HepG2 (cell line): ENCODE results near the gene ZFAND4. TPM values are rescaled to one million over a fixed set of nuclear protein-coding genes. Genes with fewer than 3 reads are reported as not detected.

Experiments
- AGO2 ChIP-seq: fragments of 200-400 bp; formaldehyde crosslinking; optimal IDR thresholded peaks from 2 replicates; pipeline ENCODE3; 2017; ENCODE audit warnings: mild to moderate bottlenecking, low read depth, low read length, moderate library complexity
- CC2D1A ChIP-seq: sonication (generic); formaldehyde crosslinking; IDR thresholded peaks from 2 replicates; pipeline ENCODE4 v1.8.1; 2023; ENCODE audit warnings: mild to moderate bottlenecking, missing genetic modification reagents
- DPF2 ChIP-seq: sonication (generic); formaldehyde crosslinking; IDR thresholded peaks from 2 replicates; pipeline ENCODE4 v1.4.0; 2020; ENCODE audit warnings: mild to moderate bottlenecking, low read depth, missing genetic modification reagents, borderline replicate concordance
- FOSL2 ChIP-seq: sonication (generic); formaldehyde crosslinking; IDR thresholded peaks from 2 replicates; pipeline ENCODE4 v1.4.0; 2020; ENCODE audit warnings: missing genetic modification reagents
- NFE2L2 ChIP-seq: fragments of 150-350 bp; IDR thresholded peaks from 2 replicates; pipeline ENCODE4 v1.6.1; 2014; ENCODE audit warnings: low read length
- SMAD1 ChIP-seq: sonication (generic); formaldehyde crosslinking; IDR thresholded peaks from 2 replicates; pipeline ENCODE4 v1.4.0; 2020; ENCODE audit warnings: missing genetic modification reagents, low read depth, mild to moderate bottlenecking, borderline replicate concordance
- SOX13 ChIP-seq, 3 experiments: fragments of 450-650 bp in 1 of 3; sonication (generic) in 1 of 3; formaldehyde crosslinking in 1 of 3; IDR thresholded peaks in 2 of 3; conservative IDR thresholded peaks in 1 of 3; 2 replicates each; pipeline versions ENCODE4 v1.5.0 to v1.6.1; 2016 to 2020; ENCODE audit warnings: antibody characterized with exemption in 1 of 3, mild to moderate bottlenecking in 1 of 3, missing compliant biosample characterization in 1 of 3, missing genetic modification reagents in 1 of 3, moderate library complexity in 1 of 3
- ZFYVE20 ChIP-seq: sonication (generic); formaldehyde crosslinking; IDR thresholded peaks from 2 replicates; pipeline ENCODE4 v1.8.0; 2023; ENCODE audit warnings: low read depth, mild to moderate bottlenecking, moderate library complexity, missing genetic modification reagents, borderline replicate concordance
- ZNF296 ChIP-seq: sonication (generic); formaldehyde crosslinking; conservative IDR thresholded peaks from 2 replicates; pipeline ENCODE4 v1.5.0; 2020; ENCODE audit warnings: mild to moderate bottlenecking, missing genetic modification reagents
- ZNF343 ChIP-seq: sonication (generic); formaldehyde crosslinking; IDR thresholded peaks from 2 replicates; pipeline ENCODE4 v1.4.0; 2020; ENCODE audit warnings: mild to moderate bottlenecking, missing genetic modification reagents
- ZNF552 ChIP-seq: sonication (generic); formaldehyde crosslinking; IDR thresholded peaks from 2 replicates; pipeline ENCODE4 v1.9.0; 2022; ENCODE audit warnings: missing genetic modification reagents, mild to moderate bottlenecking, borderline replicate concordance
- ZNF563 ChIP-seq: sonication (generic); formaldehyde crosslinking; IDR thresholded peaks from 2 replicates; pipeline ENCODE4 v1.8.0; 2022; ENCODE audit warnings: mild to moderate bottlenecking, moderate library complexity, missing genetic modification reagents
- polyA plus RNA-seq, 8 experiments: library from polyadenylated mRNA; depleted of rRNA in 3 of 8; stranded (reverse) in 7 of 8; unstranded in 1 of 8; fragments of >200 nt; fragmentation: Illumina TruSeq in 4 of 8; extraction: Trizol in 4 of 8; gene quantifications; 2 replicates each; pipeline versions ENCODE4 v1.2.1 to v1.2.3, GENCODE V29; 2011 to 2016; ENCODE audit warnings: low read depth in 4 of 8, missing spikeins in 1 of 8, mixed read lengths in 1 of 8; ENCODE audit not compliant: insufficient read depth in 1 of 8
- total RNA-seq, 5 experiments: library from RNA; depleted of rRNA; stranded (reverse); fragments of >200 nt; fragmentation: Illumina TruSeq; extraction: Trizol; gene quantifications; 2 replicates each; pipeline ENCODE4 v1.2.3, GENCODE V29; 2016; ENCODE audit warnings: low read depth in 1 of 5
- TF ChIP-seq, protein P1 (sequence below): sonication (generic); formaldehyde crosslinking; IDR thresholded peaks from 2 replicates; pipeline ENCODE4 v1.4.0; 2020; ENCODE audit warnings: missing genetic modification reagents, borderline replicate concordance
- TF ChIP-seq, protein P2 (sequence below): sonication (generic); formaldehyde crosslinking; IDR thresholded peaks from 2 replicates; pipeline ENCODE4 v1.4.0; 2020; ENCODE audit warnings: missing genetic modification reagents
- TF ChIP-seq, protein P3 (sequence below): sonication (generic); formaldehyde crosslinking; conservative IDR thresholded peaks from 2 replicates; pipeline ENCODE4 v1.8.0; 2022; ENCODE audit warnings: low read depth, missing genetic modification reagents
- TF ChIP-seq, protein P4 (sequence below): sonication (generic); formaldehyde crosslinking; IDR thresholded peaks from 2 replicates; pipeline ENCODE4 v1.8.1; 2023; ENCODE audit warnings: mild to moderate bottlenecking, missing genetic modification reagents, borderline replicate concordance
- TF ChIP-seq, protein P5 (sequence below): sonication (generic); formaldehyde crosslinking; conservative IDR thresholded peaks from 2 replicates; pipeline ENCODE4 v1.5.0; 2020; ENCODE audit warnings: missing genetic modification reagents

The ZFAND4 gene
- total and polyA plus RNA-seq, 2 of the 13 experiments (the other 11 are each of a cell fraction or from before 2014, with no cell fraction given): 2.9 to 9.2 TPM

DNA sequence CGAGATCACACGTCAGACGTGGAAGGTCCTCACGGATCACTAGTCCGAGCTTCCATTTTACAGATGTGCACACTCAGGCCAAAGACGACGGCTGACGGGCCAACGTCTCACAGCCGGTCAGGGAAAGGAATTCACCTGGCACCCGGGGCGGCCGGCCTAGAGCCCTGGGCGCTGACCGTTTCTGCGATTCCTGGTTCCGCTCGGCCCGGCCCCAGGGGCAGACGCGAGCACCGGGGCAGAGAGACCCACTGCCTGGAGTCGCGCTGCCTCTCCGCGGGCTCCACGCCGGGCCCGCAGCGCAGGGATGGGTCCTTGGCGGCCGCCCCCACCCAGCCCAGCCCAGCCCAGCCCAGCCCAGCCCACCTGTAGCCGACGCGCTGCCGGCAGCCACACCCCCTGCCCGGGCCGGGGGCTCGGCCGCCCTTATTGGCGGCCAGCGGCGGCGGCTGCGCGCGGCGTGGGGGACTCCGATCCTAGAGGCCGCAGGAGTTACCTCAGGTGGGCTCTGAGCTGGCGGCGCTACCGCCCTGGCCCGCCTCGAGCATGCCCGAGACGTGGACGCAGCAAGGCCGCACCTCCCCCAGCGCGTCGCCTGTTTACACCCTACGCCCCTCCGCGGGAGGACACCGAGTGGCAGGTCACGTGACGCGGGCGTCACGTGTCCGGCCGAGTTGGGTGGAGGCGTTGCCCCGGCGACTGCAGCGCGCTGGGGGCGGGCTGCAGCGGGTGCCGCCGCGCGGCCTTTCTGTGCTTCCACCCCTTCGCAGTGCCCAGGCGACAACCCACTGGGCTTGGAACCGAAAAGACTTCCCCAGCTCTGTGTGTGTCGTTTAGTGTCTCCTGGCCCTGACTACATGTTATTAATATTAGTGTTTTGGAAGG lies 78.1 kb downstream of the ZFAND4 start (continued):
- TF ChIP-seq, protein P1, sequence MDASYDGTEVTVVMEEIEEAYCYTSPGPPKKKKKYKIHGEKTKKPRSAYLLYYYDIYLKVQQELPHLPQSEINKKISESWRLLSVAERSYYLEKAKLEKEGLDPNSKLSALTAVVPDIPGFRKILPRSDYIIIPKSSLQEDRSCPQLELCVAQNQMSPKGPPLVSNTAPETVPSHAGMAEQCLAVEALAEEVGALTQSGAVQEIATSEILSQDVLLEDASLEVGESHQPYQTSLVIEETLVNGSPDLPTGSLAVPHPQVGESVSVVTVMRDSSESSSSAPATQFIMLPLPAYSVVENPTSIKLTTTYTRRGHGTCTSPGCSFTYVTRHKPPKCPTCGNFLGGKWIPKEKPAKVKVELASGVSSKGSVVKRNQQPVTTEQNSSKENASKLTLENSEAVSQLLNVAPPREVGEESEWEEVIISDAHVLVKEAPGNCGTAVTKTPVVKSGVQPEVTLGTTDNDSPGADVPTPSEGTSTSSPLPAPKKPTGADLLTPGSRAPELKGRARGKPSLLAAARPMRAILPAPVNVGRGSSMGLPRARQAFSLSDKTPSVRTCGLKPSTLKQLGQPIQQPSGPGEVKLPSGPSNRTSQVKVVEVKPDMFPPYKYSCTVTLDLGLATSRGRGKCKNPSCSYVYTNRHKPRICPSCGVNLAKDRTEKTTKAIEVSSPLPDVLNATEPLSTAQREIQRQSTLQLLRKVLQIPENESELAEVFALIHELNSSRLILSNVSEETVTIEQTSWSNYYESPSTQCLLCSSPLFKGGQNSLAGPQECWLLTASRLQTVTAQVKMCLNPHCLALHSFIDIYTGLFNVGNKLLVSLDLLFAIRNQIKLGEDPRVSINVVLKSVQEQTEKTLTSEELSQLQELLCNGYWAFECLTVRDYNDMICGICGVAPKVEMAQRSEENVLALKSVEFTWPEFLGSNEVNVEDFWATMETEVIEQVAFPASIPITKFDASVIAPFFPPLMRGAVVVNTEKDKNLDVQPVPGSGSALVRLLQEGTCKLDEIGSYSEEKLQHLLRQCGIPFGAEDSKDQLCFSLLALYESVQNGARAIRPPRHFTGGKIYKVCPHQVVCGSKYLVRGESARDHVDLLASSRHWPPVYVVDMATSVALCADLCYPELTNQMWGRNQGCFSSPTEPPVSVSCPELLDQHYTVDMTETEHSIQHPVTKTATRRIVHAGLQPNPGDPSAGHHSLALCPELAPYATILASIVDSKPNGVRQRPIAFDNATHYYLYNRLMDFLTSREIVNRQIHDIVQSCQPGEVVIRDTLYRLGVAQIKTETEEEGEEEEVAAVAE: peak; percentile 40; the same call in 1 of the 2 replicates
- TF ChIP-seq ZNF563 (CRISPR knock-in tag) (peak; percentile 73; the same call in 1 of the 2 replicates), ZNF552 (CRISPR knock-in tag) (no peak), DPF2 (CRISPR knock-in tag) (no peak), AGO2 (no peak), ZNF296 (CRISPR knock-in tag) (no peak), CC2D1A (CRISPR knock-in tag) (0 out of 2 replicates have a peak, but pooled peaks have one; percentile 47), SOX13 (IDR thresholded peaks at IDR 0.05) (no peak), SOX13 (CRISPR knock-in tag; conservative IDR thresholded peaks at IDR 0.05 in 1 of 2, IDR thresholded peaks at IDR 0.05 in 1 of 2) (peak in 1 of 2 experiments; percentile 80; a peak in 2 of 4 replicates), ZNF343 (CRISPR knock-in tag) (no peak), FOSL2 (CRISPR knock-in tag) (peak; percentile 69), NFE2L2 (no peak), SMAD1 (CRISPR knock-in tag) (no peak), ZFYVE20 (CRISPR knock-in tag) (0 out of 2 replicates have a peak, but pooled peaks have one; percentile 53)
- TF ChIP-seq, protein P2, sequence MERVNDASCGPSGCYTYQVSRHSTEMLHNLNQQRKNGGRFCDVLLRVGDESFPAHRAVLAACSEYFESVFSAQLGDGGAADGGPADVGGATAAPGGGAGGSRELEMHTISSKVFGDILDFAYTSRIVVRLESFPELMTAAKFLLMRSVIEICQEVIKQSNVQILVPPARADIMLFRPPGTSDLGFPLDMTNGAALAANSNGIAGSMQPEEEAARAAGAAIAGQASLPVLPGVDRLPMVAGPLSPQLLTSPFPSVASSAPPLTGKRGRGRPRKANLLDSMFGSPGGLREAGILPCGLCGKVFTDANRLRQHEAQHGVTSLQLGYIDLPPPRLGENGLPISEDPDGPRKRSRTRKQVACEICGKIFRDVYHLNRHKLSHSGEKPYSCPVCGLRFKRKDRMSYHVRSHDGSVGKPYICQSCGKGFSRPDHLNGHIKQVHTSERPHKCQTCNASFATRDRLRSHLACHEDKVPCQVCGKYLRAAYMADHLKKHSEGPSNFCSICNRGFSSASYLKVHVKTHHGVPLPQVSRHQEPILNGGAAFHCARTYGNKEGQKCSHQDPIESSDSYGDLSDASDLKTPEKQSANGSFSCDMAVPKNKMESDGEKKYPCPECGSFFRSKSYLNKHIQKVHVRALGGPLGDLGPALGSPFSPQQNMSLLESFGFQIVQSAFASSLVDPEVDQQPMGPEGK (CRISPR knock-in tag): peak; percentile 90
- TF ChIP-seq, protein P3, sequence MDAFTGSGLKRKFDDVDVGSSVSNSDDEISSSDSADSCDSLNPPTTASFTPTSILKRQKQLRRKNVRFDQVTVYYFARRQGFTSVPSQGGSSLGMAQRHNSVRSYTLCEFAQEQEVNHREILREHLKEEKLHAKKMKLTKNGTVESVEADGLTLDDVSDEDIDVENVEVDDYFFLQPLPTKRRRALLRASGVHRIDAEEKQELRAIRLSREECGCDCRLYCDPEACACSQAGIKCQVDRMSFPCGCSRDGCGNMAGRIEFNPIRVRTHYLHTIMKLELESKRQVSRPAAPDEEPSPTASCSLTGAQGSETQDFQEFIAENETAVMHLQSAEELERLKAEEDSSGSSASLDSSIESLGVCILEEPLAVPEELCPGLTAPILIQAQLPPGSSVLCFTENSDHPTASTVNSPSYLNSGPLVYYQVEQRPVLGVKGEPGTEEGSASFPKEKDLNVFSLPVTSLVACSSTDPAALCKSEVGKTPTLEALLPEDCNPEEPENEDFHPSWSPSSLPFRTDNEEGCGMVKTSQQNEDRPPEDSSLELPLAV (CRISPR knock-in tag): no peak
- TF ChIP-seq, protein P4, sequence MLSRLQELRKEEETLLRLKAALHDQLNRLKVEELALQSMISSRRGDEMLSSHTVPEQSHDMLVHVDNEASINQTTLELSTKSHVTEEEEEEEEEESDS (CRISPR knock-in tag): no peak
- TF ChIP-seq, protein P5, sequence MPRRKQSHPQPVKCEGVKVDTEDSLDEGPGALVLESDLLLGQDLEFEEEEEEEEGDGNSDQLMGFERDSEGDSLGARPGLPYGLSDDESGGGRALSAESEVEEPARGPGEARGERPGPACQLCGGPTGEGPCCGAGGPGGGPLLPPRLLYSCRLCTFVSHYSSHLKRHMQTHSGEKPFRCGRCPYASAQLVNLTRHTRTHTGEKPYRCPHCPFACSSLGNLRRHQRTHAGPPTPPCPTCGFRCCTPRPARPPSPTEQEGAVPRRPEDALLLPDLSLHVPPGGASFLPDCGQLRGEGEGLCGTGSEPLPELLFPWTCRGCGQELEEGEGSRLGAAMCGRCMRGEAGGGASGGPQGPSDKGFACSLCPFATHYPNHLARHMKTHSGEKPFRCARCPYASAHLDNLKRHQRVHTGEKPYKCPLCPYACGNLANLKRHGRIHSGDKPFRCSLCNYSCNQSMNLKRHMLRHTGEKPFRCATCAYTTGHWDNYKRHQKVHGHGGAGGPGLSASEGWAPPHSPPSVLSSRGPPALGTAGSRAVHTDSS: no peak
